CD14-positive monocyte (primary cell): ENCODE measurements around the gene NXPH4. TPM values are rescaled to one million over a fixed set of nuclear protein-coding genes. Genes with fewer than 3 reads are reported as not detected.

Experiments
- DNase-seq, 3 donors: peaks; one replicate each; pipeline ENCODE4 v3.0.0-alpha.2; 2011 to 2022
- H2AFZ ChIP-seq: 2 replicates; pipeline ENCODE4 v1.6.0; 2012; ENCODE audit warnings: mild to moderate bottlenecking, low read depth, low read length, inconsistent platforms; ENCODE audit not compliant: insufficient read depth, poor library complexity, severe bottlenecking
- H3K27ac ChIP-seq, 2 donors: 1 replicate in 1 of 2; 2 replicates in 1 of 2; pipeline ENCODE4 v1.5.1; 2012 to 2013; ENCODE audit warnings: low read length in 2 of 2, control low read depth in 1 of 2, inconsistent platforms in 1 of 2, low read depth in 1 of 2, mild to moderate bottlenecking in 1 of 2
- H3K27me3 ChIP-seq, 2 donors: one replicate each; pipeline versions ENCODE4 v1.6.0 to v1.6.1; 2011 to 2013; ENCODE audit warnings: low read length in 2 of 2; ENCODE audit not compliant: control insufficient read depth in 2 of 2, insufficient read depth in 2 of 2
- H3K36me3 ChIP-seq, 2 donors: replicated peaks in 1 of 2; 1 replicate in 1 of 2; 2 replicates in 1 of 2; pipeline versions ENCODE4 v1.5.1 to v1.6.1; 2012 to 2013; ENCODE audit warnings: low read length in 2 of 2, control low read depth in 1 of 2, inconsistent platforms in 1 of 2, mild to moderate bottlenecking in 1 of 2; ENCODE audit not compliant: insufficient read depth in 2 of 2, control insufficient read depth in 1 of 2
- H3K4me1 ChIP-seq, 2 donors: 1 replicate in 1 of 2; 2 replicates in 1 of 2; pipeline versions ENCODE4 v1.5.1 to v1.6.1; 2012 to 2013; ENCODE audit warnings: low read length in 2 of 2, control low read depth in 1 of 2, inconsistent platforms in 1 of 2, mild to moderate bottlenecking in 1 of 2, moderate library complexity in 1 of 2; ENCODE audit not compliant: insufficient read depth in 2 of 2, control insufficient read depth in 1 of 2
- H3K4me2 ChIP-seq: replicated peaks from 2 replicates; pipeline ENCODE3; 2012; ENCODE audit warnings: low read length, moderate library complexity, mild to moderate bottlenecking; ENCODE audit not compliant: poor library complexity, severe bottlenecking; ENCODE audit errors: extremely low read depth
- H3K4me3 ChIP-seq, 3 experiments: fragments of 200-600 bp in 1 of 3; sonication (generic) in 1 of 3; replicated peaks in 1 of 3; 1 replicate in 2 of 3; 2 replicates in 1 of 3; pipeline ENCODE4 v1.5.1; 2011 to 2013; ENCODE audit warnings: low read length in 3 of 3, mild to moderate bottlenecking in 3 of 3, control low read depth in 2 of 3, low read depth in 2 of 3, inconsistent platforms in 1 of 3, moderate library complexity in 1 of 3
- H3K79me2 ChIP-seq: 2 replicates; pipeline ENCODE4 v1.6.0; 2012; ENCODE audit warnings: mild to moderate bottlenecking, control low read depth, inconsistent platforms, low read length, moderate library complexity; ENCODE audit not compliant: insufficient read depth
- H3K9ac ChIP-seq: 2 replicates; pipeline ENCODE4 v1.6.0; 2017; ENCODE audit warnings: low read length, mild to moderate bottlenecking; ENCODE audit not compliant: insufficient read depth, poor library complexity, severe bottlenecking
- H3K9me3 ChIP-seq, 2 donors: replicated peaks in 1 of 2; 1 replicate in 1 of 2; 2 replicates in 1 of 2; pipeline versions ENCODE4 v1.5.1 to v1.6.1; 2012 to 2013; ENCODE audit warnings: low read length in 2 of 2, control low read depth in 1 of 2; ENCODE audit not compliant: control insufficient read depth in 1 of 2, insufficient read depth in 1 of 2
- H4K20me1 ChIP-seq: 2 replicates; pipeline ENCODE4 v1.6.0; 2012; ENCODE audit warnings: mild to moderate bottlenecking, low read length, control low read depth, moderate library complexity; ENCODE audit not compliant: insufficient read depth
- H3K27ac Mint-ChIP-seq, 7 donors: one replicate each; pipeline ENCODE4 v1.8.0; 2020; ENCODE audit warnings: mild to moderate bottlenecking in 7 of 7, mixed read lengths in 7 of 7, moderate library complexity in 6 of 7, inconsistent platforms in 2 of 7
- H3K27me3 Mint-ChIP-seq, 3 donors: one replicate each; pipeline ENCODE4 v1.8.0; 2021 to 2022; ENCODE audit warnings: low read depth in 3 of 3, mild to moderate bottlenecking in 3 of 3, mixed read lengths in 3 of 3, moderate library complexity in 3 of 3, inconsistent platforms in 1 of 3
- H3K36me3 Mint-ChIP-seq, 2 donors: one replicate each; pipeline ENCODE4 v1.8.0; 2020; ENCODE audit warnings: mixed read lengths in 2 of 2, inconsistent platforms in 1 of 2, mild to moderate bottlenecking in 1 of 2
- H3K4me1 Mint-ChIP-seq: one replicate; pipeline ENCODE4 v1.8.0; 2020; ENCODE audit warnings: mild to moderate bottlenecking, mixed read lengths
- H3K4me3 Mint-ChIP-seq, 2 donors: one replicate each; pipeline ENCODE4 v1.8.0; 2020; ENCODE audit warnings: mild to moderate bottlenecking in 2 of 2, mixed read lengths in 2 of 2, moderate library complexity in 1 of 2
- H3K9me3 Mint-ChIP-seq, 7 donors: one replicate each; pipeline ENCODE4 v1.8.0; 2020 to 2022; ENCODE audit warnings: mixed read lengths in 7 of 7, mild to moderate bottlenecking in 6 of 7, moderate library complexity in 6 of 7, inconsistent platforms in 2 of 7
- WGBS: methylation state at CpG from one replicate; pipeline ENCODE4 v1.1.5; 2013; ENCODE audit warnings: missing lambda C conversion rate; ENCODE audit not compliant: insufficient coverage; 5-methylcytosine and 5-hydroxymethylcytosine counted together
- intact Hi-C, 2 donors: fragments of 100-400 bp; cut with micrococcal nuclease; formaldehyde crosslinking; loops; one replicate each; pipeline versions ENCODE4 v1.15.0 to v1.15.1; 2023
- polyA plus RNA-seq, 3 donors: library from polyadenylated mRNA; depleted of rRNA in 1 of 3; unstranded in 2 of 3; stranded (reverse) in 1 of 3; fragments of 300-500 nt in 2 of 3; fragments of >200 nt in 1 of 3; fragmentation: Illumina TruSeq in 2 of 3; gene quantifications; 1 replicate in 2 of 3; 2 replicates in 1 of 3; pipeline ENCODE4 v1.2.3, GENCODE V29; 2012 to 2021
- TF ChIP-seq, protein P1 (sequence below): fragments of 200-600 bp; IDR thresholded peaks from one replicate; pipeline ENCODE4 v1.8.0; 2022; ENCODE audit warnings: antibody characterized with exemption, mild to moderate bottlenecking

NXPH4 gene
- polyA plus RNA-seq, 3 donors: not detected

DNA sequence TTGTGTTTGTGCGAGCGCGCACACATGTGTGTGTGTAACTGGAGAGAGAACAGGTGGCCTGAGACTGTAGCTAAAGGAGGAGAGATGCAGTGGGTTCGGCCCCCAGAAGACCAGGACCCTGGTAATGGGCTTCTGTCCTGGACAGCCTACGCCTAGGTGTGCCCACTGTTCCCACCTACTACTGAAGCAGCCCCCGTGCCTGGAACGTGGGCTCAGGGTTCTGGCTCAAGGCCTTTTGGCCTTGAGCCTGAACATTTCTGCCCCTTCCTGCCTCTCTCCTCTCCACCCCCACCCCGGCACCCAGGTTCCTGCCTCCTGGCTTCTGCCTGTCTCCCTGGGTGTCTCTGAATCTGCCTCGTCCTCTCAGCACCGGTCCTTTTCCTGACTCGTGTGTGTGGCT is 1.5 kb upstream of the NXPH4 start:
- H3K36me3 Mint-ChIP-seq: peaks cover 35 to 47% of the 10 kb centered on the region in 2 donors
- H3K9me3 Mint-ChIP-seq: peaks cover 0 to 18% (median 11%) of the 10 kb centered on the region in 7 donors
- Histone ChIP-seq H2AFZ (no peak overlapping the region), H3K27ac (no peak overlapping the region), H3K9ac (no peak overlapping the region), H3K4me3 (no peak overlapping the region), H3K4me1 (peaks cover 26 to 41% of the 10 kb centered on the region in 2 donors), H3K36me3 (peaks cover 28 to 33% of the 10 kb centered on the region in 2 donors), H3K9me3 (peaks cover 0 to 23% of the 10 kb centered on the region in 2 donors), H3K4me2 (no peak overlapping the region), H3K79me2 (no peaks in the 10 kb centered on the region), H4K20me1 (peaks cover 61% of the 10 kb centered on the region), H3K27me3 (peaks cover 57 to 64% of the 10 kb centered on the region in 2 donors)
- TF ChIP-seq, protein P1, sequence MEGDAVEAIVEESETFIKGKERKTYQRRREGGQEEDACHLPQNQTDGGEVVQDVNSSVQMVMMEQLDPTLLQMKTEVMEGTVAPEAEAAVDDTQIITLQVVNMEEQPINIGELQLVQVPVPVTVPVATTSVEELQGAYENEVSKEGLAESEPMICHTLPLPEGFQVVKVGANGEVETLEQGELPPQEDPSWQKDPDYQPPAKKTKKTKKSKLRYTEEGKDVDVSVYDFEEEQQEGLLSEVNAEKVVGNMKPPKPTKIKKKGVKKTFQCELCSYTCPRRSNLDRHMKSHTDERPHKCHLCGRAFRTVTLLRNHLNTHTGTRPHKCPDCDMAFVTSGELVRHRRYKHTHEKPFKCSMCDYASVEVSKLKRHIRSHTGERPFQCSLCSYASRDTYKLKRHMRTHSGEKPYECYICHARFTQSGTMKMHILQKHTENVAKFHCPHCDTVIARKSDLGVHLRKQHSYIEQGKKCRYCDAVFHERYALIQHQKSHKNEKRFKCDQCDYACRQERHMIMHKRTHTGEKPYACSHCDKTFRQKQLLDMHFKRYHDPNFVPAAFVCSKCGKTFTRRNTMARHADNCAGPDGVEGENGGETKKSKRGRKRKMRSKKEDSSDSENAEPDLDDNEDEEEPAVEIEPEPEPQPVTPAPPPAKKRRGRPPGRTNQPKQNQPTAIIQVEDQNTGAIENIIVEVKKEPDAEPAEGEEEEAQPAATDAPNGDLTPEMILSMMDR: no peak
- H3K4me3 Mint-ChIP-seq: peak overlapping the region in 1 of 2 donors; percentile 84
- peak overlapping the region in 1 of 7 donors; percentile 5 for H3K27ac Mint-ChIP-seq
- intact Hi-C loops: no loop called here
- DNase-seq: no peak
- WGBS: 44% methylated on average over 10 of the region's 11 CpGs
- peaks cover 60 to 68% (median 65%) of the 10 kb centered on the region in 3 donors for H3K27me3 Mint-ChIP-seq
- H3K4me1 Mint-ChIP-seq: peaks cover 33% of the 10 kb centered on the region

DNA sequence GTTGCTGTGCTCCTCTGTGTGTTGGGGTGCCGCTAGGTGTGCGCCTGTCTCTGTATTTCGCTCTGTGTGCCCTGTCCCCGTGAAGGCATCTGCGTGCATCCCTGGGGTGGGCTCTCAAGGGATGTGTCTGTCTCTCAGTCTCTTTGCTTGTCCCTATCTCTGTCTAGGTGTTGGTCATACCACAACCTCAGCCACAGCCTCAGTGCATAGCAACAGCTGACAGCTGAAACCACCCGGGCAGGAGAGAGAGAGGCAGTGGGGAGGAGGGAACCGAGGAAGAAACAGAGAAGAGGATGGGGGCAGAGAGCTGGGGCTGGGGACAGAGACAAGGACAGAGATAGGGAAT is 953 bp upstream of the NXPH4 start:
- H2AFZ ChIP-seq: no peak overlapping the region
- intact Hi-C loops: no loop called here
- Mint-ChIP-seq H3K27me3 (peaks cover 63 to 73% (median 68%) of the 10 kb centered on the region in 3 donors), H3K4me3 (peak overlapping the region; percentile 32 to 84), H3K27ac (peak overlapping the region in 2 of 7 donors; percentile 30 to 66), H3K4me1 (peaks cover 33% of the 10 kb centered on the region), H3K36me3 (peaks cover 29 to 43% of the 10 kb centered on the region in 2 donors), H3K9me3 (peaks cover 0 to 18% (median 11%) of the 10 kb centered on the region in 7 donors)
- no peaks in the 10 kb centered on the region for H3K79me2 ChIP-seq
- peaks cover 0 to 25% of the 10 kb centered on the region in 2 donors for H3K9me3 ChIP-seq
- peaks cover 59 to 70% of the 10 kb centered on the region in 2 donors for H3K27me3 ChIP-seq
- WGBS: 0% methylated on average over 2 of the region's 7 CpGs
- H3K27ac ChIP-seq: no peak overlapping the region
- peaks cover 22 to 27% of the 10 kb centered on the region in 2 donors for H3K36me3 ChIP-seq
- H3K4me1 ChIP-seq: peaks cover 26 to 41% of the 10 kb centered on the region in 2 donors
- peak overlapping the region in 1 of 3 experiments; percentile 49 for H3K4me3 ChIP-seq
- no peak overlapping the region for H3K9ac ChIP-seq
- H4K20me1 ChIP-seq: peaks cover 55% of the 10 kb centered on the region
- TF ChIP-seq, protein P1: no peak
- peak overlapping the region; percentile 68 for H3K4me2 ChIP-seq
- DNase-seq: peak in 1 of 3 donors; percentile 36
